Left cardiac atrium (tissue), 4 donors: ENCODE data around the gene PTPRO. TPM values are rescaled to one million over a fixed set of nuclear protein-coding genes. Genes with fewer than 3 reads are reported as not detected.
A peak's percentile ranks its signal among the peaks of the same experiment; 100 is the strongest.

Experiments
- ATAC-seq, 2 donors: fragments of 200-7000 bp; cut with Tn5 transposase; one replicate each; pipeline ENCODE4 v1.9.1; 2020; ENCODE audit warnings: mild to moderate bottlenecking in 2 of 2, moderate library complexity in 2 of 2
- DNase-seq: peaks from one replicate; pipeline ENCODE4 v3.0.0-alpha.2; 2020
- intact Hi-C, 2 donors: fragments of 100-400 bp; cut with DNase I; formaldehyde crosslinking; loops; one replicate each; pipeline versions ENCODE4 v1.14.1 to v1.15.1; 2022 to 2023
- long read RNA-seq: library from polyadenylated mRNA; unstranded; transcript quantifications from one replicate; pipeline ENCODE4 v2.0.0, GENCODE V29; 2021
- total RNA-seq, 2 donors: library from RNA; stranded (reverse); fragmentation: NEBNext Ultra II Directional; extraction: Animal tissue kit (Norgen Biotek cat#: 25700); gene quantifications; one replicate each; pipeline ENCODE4 v1.2.1, GENCODE V29; 2021
- donor health status: DM: no; HTN: yes; CAD: no.
- donor health status: DM: no; HTN: yes; CAD: no; lungs with severe emphysema.
- donor health status: DM: yes; HTN: yes; CAD: no.
- donor health status: Dilated cardiomyopathy.

The PTPRO gene
- total RNA-seq = 1 to 10 TPM; 2.1 to 4.6 TPM
- long read RNA-seq = 0 reads

DNA sequence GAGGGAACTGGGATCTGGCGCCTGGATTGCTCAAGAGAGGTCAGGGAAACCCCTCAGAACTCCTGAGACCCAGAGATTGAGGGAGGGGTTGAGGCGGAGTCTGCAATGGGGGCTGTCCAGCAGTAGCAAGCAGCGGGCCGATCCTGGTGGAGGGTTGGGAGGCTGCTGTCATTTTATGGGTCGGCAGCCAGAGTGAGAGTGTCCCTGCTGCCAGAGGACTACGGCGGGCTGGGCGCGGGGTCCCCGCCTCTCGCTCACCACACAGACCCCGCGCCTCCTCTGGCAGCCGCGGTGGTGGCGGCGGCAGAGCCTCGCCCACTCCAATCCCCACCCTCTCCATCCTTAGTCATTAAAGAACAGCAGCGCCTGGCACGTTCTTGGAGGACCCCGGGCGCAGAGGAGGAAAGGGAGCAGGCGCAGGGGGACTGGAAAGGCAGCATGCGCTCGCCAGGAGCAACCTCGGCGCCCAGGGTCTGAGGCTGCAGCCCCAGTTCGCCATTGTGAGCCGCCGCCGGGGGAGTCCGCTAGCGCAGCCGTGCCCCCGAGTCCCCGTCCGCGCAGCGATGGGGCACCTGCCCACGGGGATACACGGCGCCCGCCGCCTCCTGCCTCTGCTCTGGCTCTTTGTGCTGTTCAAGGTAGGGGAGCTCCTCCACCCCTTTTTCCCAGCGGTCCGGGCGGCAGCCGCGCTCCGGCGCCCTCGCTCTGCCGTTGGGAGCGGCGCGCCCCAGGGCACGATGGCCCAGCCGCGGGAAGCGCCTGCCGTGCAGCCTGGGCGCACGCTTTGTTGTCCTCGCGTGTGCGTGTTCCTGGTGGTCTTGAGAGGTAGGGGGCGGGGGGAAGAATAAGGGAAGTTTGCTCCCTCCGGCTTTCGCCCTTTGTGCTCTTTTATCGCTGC lies at the start of gene PTPRO:
Gene PTPRO, plus strand, starts transcription at position 345 of the 898 bp plus-strand sequence.
- intact Hi-C loops = no loop called here
- peak; percentile 53 to 90 for ATAC-seq
- DNase-seq = no peak

DNA sequence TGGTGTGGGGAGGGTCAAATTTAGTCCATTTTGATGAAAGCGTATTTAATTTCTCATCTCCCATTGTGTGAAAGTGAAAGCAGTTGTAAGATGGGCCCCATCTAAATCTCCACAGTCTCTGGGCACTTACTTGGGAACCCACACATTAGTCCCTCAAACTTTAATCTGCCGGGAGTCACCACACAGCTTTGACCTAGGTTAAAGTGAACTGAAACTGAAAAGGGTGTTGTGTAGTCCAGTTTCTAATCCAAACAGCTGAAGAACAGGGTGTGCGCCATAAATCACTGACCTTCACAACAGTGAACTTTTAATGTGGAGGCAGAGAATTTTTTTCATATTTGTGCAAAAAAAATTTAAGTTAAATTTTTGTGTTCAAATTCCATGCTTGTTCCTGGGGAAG lies 48.4 kb upstream of the PTPRO start:
- DNase-seq (no peak), ATAC-seq (no peak)
- intact Hi-C loops = no loop called here

DNA sequence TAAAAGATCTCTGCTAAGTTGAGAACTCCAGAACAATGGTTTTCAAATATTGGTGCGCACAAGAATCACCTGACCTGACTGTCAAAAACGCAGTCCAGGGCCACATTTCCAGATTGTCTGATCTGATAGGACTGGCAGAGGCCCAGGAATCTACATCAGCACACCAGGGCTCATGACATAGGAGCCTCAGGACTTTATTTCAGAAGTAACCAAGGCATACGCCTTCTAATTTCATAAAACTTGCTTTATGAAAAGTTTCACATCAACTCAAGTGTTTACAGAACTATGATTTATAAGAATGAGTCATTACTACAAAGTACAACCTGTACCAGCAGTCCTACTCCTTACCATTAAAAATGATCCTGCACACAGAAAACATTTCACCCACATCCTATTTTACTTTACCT lies 47.7 kb upstream of the PTPRO start:
- ATAC-seq = peak in 1 of 2 donors; percentile 50
- intact Hi-C loops = no loop called here
- no peak for DNase-seq

DNA sequence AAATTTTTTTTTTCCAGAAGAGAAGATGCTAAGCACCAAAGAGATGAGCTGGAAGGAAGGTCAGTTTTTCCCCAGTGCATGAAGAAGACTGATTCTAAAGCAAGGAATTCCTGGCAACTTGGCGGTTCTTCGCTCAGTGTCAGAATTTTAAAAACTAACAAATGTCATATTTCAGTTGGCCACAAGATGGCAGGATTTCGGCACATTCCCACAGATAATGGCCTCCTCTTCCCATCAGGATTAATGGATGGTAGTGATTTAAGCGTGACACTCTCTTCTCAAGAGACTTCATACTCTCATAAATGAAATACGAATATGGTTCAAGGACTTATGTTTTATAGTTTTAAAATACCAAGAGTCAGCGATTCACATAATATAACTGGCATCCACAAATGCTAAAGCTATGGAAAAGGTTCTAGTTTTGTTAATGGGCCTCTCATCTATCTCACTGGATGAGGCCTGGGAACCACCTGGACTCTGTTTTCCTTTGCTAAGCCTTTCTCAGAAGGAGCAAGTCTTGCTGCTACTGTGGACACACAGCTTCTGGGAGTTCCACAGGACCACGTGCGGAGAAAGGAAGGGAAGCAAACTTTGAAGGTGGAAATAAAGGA lies 46.1 kb upstream of the PTPRO start:
- intact Hi-C loops = loop anchor here in 1 of 2 donors (2.0 to 5.0 kb wide), 3 partner anchors 247 to 586 kb away; no protein-coding TSS in a partner anchor
- DNase-seq = no peak
- ATAC-seq = peak; percentile 28 to 50

DNA sequence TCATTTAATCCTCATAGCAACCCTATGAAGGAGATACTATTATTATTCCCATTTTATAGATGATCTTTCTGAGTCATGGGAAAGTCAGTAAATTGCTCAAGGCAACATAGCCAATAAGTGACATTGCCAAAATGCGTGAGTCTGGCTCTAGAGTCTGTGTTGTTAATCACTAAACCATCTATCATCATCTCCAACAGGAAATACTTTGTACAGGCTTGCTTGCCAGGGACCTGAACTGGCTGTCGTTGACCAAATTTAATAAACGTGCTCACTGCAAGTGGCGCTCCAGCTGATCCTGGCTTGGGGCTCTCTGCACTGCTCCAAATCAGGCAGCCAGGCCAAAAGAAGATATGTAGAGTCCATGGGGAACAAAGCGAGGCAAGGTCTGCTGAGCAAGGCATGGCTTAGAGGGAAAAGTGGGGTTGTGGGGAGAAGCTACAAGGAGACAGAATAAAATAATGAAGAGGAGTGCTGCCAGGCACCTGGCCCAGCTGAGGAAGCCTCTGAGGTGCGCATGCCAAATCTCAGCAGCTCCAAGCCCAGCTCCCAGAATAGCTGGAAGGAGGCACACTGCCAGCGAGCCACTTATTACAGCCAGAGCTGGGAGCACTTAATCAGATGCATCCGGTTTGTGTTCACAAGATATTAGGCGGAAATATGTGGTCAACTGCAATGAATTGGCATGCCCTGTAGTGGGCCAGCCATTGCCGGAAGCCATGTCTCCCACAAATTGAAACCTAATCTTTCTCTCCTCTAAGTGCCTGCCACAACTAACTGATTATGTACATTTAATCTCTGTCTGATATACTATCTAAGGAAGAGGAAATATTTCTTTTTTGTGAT lies 43.3 kb upstream of the PTPRO start:
- intact Hi-C loops = loop anchor here in 1 of 2 donors (5.0 kb wide), 2 partner anchors 308 to 583 kb away; no protein-coding TSS in a partner anchor
- peak; percentile 87 for DNase-seq
- ATAC-seq = peak; percentile 90 to 96

DNA sequence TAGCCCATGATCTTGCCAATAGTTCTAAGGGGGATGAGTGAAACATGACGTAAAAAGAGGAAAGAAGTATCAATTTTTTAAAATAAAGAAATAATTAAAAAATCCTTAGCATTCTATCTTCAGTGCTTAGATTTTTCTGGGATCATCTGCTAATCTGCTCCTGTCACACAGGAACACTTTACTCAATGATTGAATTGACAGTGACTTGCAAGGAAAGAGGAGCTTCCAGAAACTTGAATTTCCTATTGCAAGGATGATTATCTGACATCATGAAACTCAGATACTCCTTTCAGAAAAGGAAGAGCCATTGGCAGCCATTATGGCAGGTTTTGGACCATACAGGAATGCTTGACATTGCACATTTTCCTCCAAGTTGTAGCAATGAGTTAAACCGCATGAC lies 41.4 kb upstream of the PTPRO start:
- intact Hi-C loops = no loop called here
- DNase-seq (no peak), ATAC-seq (no peak)

DNA sequence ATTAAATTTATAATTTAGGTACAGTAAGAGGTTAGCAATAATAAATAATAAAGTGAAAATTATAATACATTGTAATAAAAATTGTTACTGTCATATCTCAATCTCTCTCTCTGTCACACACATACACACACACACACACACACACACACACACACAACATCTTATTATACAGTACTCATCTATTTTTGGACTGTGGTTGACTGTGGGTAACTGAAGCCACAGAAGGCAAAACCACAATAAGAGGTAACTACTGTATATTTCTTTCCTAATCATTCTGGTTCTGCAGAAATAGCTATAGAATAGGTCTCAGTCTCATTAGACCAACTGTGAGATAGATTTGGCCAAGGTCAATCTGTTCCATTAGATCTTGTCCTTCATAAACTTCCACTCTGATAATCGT lies 33.1 kb upstream of the PTPRO start:
- intact Hi-C loops = no loop called here
- ATAC-seq (no peak), DNase-seq (no peak)

DNA sequence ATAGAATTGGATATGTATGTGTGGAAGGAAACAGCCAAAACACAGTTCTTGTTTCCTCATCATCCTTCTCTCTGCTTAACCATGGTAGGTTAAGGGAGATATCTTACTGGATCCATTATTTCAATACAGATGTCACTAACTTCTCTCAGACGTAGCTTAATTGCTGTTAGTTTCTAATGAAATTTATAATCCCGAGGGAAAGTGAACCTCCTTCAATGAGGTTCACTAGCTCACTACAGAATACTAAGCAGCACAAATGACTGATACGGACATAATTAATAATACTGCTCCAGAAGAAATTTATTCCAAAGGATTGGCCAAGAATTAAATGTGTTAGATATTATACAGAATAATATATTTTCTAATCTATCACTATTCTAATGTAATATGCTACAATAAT lies 28.6 kb upstream of the PTPRO start:
- ATAC-seq = no peak
- no peak for DNase-seq
- intact Hi-C loops = no loop called here

DNA sequence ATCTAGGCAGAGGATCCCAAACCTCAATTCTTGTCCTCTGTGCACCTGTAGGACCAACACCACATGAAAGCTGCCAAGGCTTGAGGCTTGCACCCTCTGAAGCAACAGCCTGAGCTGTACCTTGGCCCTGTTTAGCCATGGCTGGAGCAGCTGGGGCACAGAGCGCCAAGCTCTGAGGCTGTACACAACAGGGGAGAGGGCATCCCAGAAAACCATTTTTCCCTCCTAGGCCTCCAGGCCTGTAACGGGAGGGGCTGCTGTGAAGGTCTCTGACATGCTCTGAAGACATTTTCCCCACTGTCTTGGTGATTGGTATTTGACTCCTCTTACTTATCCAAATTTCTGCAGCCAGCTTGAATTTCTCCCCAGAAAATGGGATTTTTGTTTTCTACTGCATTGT lies 22.4 kb upstream of the PTPRO start:
- intact Hi-C loops = no loop called here
- DNase-seq = no peak
- no peak for ATAC-seq

DNA sequence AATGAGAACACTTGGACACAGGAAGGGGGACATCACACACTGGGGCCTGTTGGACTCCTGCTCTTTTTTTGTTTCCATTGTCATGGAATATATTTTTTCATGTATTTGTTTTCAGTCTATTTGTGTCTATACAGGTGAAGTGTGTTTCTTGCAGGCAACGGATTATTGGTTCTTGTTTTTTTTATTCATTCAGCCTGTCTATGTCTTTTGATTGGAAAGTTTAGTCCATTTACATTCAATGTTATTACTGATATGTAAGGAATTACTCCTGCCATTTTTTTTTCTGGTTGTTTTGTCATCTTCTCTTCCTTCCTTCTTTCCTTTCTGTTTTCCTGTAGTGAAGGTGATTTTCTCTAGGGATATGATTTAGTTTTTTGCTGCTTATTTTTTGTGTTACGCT lies 18.0 kb upstream of the PTPRO start:
- ATAC-seq (no peak), DNase-seq (no peak)
- intact Hi-C loops = no loop called here

DNA sequence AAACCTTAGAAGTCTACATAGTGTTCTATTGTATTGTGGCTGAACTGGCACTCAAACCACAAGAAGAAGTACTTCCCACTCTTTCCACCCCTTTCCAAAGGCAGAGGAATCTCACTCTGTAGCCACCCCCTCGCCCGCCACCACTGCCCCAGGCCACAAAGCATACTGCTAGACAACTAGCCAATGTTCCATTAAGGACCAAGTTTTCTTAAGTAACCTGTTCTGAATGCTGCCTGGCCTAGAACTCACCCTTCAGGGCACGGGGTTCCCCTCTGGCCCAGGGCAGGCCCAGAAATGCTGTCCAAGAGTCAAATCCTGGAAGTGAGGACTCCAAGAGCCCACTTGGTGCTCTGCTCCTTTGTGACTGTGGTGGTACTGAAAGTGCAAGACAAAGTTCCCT lies 15.7 kb upstream of the PTPRO start:
- no peak for ATAC-seq
- intact Hi-C loops = no loop called here
- DNase-seq = no peak

DNA sequence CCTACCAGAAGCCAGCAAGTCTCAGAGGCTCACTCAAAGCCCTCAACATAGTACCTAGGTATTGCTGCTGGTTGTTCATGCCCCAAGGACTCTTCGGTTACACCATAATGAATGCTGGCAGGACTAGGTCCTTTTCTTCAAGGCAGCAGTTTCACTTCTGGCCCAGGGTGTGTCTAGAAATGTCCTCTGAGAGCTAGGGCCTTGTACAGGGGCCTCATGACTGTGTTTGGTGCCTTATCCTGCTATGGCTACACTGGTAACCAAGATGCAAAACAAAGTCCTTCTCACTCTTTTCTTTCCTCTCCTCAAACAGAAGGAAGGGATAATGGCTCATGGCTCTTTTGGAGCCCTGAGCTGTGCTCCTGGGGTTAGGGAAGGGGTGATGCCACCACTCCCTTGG lies 15.2 kb upstream of the PTPRO start:
- DNase-seq = no peak
- intact Hi-C loops = no loop called here
- ATAC-seq = no peak

DNA sequence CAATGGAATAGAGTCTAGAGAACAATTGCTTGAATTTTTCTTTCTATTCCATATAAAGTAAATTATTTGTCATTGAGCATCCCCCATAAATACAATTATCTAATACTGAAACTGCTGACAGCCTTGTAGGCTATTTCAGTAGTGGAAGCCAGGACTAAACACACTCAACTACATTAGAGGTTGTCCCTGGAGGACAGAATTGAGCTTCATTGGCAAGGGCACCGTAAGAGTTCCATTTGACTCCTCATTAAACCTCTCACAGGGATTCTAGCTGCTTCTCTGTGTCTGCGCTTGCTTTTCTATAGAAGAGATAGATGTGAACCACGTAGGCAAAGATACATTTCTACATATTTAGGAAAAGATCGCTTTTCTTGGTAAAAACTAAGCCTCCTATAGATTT lies 3.5 kb upstream of the PTPRO start:
- intact Hi-C loops = no loop called here
- ATAC-seq (no peak), DNase-seq (no peak)

DNA sequence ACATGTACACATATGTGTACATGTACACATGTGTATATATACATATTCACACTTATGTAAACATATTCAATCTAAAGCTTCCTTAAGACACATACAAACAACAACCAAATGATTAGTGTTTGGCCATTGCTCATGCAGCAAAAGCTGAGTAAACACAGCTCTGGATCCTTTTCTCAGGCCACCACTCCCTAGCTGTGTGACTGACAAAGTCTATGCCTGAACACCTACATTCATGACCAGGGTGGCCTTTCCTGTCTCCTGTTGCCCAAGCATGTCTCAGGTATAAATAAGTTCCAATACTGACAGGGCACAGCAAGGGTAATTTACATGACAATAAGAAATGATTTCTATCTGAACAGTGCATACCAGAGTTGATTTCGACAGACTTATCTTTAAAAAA lies 1.4 kb upstream of the PTPRO start:
- intact Hi-C loops = no loop called here
- no peak for DNase-seq
- ATAC-seq = no peak

DNA sequence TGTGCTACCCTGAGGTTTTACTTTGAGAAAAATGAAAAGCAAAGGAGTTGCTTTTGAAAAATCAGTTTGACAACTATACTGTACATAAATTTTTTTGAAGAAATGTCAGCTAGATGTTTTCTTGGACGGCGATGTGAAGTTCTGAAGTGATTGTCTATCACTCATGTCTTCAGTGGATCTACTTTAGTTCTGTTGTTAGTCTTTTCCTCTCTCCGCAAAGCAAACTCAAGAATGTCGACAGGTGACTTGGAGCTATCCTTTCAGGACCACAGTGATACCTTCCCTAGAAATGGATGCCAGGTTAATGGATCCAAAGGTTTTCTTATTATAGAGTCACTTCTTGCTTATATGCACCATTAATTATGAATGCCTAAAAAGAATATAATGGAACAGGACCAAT lies 1.2 kb downstream of the PTPRO start:
- ATAC-seq (no peak), DNase-seq (no peak)
- intact Hi-C loops = no loop called here

DNA sequence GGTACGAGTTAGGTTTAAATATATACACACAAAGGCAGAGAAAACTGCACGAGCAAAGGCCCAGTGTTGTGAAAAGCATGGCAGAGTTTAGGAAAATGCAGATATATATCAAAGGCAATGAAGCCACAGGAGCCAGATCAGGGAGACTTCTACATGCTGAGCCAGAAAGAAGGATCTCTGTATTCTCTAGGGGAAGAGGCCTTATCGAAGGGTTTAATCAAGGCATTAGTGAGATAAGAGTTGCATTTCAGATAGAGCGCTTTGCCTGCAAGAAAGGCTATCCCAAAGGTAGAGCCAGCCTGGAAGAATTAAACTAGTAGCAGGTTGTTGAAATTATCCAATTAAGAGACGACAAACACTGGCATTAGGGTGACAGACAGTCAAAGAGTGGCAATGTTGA lies 7.6 kb downstream of the PTPRO start:
- no peak for ATAC-seq
- no peak for DNase-seq
- intact Hi-C loops = no loop called here

DNA sequence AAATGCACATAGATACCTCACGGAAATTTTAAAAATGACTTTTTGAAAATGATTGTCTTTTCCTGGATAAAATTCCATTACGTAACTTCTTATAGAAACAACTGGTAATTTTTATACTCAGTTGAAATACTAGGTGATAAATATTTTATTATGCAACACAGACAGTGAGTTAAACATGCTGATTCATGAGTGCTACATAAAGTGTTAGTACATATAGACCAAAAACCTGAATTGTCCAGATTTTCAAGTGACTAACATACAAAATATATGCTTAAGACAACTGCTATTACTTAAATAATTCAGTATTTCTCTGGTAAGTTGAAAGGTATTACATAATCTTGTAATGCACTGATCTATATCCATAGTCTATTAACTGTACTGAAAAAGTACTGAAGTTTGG lies 11.9 kb downstream of the PTPRO start:
- no peak for ATAC-seq
- no peak for DNase-seq
- intact Hi-C loops = no loop called here

DNA sequence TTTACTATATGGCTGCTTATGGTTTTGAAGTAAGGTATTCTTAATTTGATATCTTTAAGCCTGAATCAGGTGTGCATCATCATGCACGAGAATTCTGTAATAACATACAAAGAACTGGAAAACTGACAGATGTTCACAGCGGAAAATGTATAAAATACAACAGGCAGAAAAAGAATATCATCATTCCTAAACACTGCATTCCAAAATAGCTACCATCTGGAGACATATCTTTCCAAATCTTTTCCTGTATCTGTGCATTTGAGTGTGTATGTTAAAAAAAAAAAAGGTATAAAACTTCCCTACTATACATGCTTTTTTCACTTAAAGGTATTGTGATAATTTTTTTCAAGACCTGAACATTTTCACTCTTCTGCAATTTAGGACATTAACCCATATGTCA lies 13.7 kb downstream of the PTPRO start:
- DNase-seq = no peak
- intact Hi-C loops = no loop called here
- no peak for ATAC-seq

DNA sequence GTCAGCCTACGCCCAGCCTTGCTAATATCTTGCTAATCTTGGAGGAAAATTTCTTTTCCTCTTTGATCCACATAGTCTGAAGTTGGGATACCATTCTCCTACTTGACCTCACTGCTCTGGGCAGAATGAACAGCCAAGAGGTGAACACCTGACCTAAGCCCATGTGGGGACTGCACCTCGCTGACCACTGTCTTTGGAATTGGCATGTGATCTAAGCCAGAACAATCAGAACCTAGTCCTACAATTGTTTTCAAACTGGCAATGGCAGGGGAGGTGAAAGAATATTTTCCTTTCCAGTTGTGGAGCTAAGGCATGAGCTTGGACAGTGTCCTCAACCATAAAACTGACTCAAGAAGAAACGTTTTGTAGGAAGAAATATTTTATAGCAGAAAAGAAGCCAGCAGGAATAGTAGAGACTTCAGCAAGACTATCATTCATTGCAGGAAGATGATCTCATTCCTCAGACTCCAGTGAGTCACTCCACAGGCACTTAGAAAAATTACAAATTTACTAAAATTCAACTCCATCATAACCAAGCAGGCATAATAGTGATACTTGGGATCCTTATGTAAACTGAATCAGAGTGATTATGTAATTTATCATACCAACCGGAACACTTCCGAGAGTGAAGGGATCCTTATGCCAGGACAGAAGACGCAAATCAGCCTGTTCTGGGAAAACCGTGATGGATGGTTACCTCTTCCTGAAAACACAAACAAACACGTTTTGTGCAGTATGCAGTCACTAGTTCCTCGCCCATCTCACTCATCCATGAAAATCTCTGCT lies 14.7 kb downstream of the PTPRO start:
- intact Hi-C loops = no loop called here
- no peak for DNase-seq
- ATAC-seq = peak in 1 of 2 donors; percentile 92
